K562 (cell line): Measurements from ENCODE around the gene PDE2A. TPM values are rescaled to one million over a fixed set of nuclear protein-coding genes. Genes with fewer than 3 reads are reported as not detected.

Experiments used
- ATAC-seq: fragments of 200-7000 bp; cut with Tn5 transposase; 3 replicates; pipeline ENCODE4 v1.9.1; 2020; ENCODE audit warnings: moderate library complexity
- BruUV-seq: library from RNA; stranded (reverse); fragments of 400-500 nt; replicated peaks from 2 replicates; lab custom pipeline; 2021; lab: Mats Ljungman, UMichigan
- CTCF ChIA-PET: fragments of 300-600 bp; formaldehyde crosslinking; extraction: SDS; loops from one replicate; lab custom pipeline; 2021; ENCODE audit warnings: low intra/inter-chr PET ratio; lab: Yijun Ruan, JAX
- POLR2A ChIA-PET: fragments of 300-600, 350-650 bp; sonication (Branson Sonifier 250); formaldehyde crosslinking; extraction: SDS; loops from one replicate; lab custom pipeline; 2021; ENCODE audit warnings: antibody characterized with exemption, inconsistent platforms; lab: Yijun Ruan, JAX
- DNase-seq, 4 experiments: peaks; one replicate each; pipeline versions ENCODE4 v3.0.0 to v3.0.0-alpha.2; 2011 to 2018; ENCODE audit warnings: low spot score in 3 of 4, mixed read lengths in 3 of 4; ENCODE audit errors: extremely low read depth in 1 of 4
- FAIRE-seq: peaks from 2 replicates; lab custom pipeline; 2011; peaks lifted over from hg19 to GRCh38; lab: Jason Lieb, UNC
- H2AFZ ChIP-seq: 2 replicates; pipeline ENCODE4 v1.6.0; 2011; ENCODE audit warnings: low read depth, low read length, control low read depth, inconsistent platforms
- H3K27ac ChIP-seq: fragments of 200-600 bp; 3 replicates; pipeline ENCODE4 v1.8.0; 2011; ENCODE audit warnings: low read depth, mild to moderate bottlenecking, control low read depth, inconsistent platforms, low read length, moderate library complexity, mixed read lengths; ENCODE audit errors: extremely low read depth
- H3K27me3 ChIP-seq, 2 experiments: fragments of 300-600 bp in 1 of 2; 2 replicates in 1 of 2; 3 replicates in 1 of 2; pipeline versions ENCODE4 v1.6.0 to v1.8.0; 2011; ENCODE audit warnings: inconsistent platforms in 2 of 2, low read length in 2 of 2, mild to moderate bottlenecking in 1 of 2, mixed read lengths in 1 of 2, moderate library complexity in 1 of 2; ENCODE audit not compliant: control insufficient read depth in 2 of 2, insufficient read depth in 2 of 2
- H3K36me3 ChIP-seq: fragments of 300-600 bp; 3 replicates; pipeline ENCODE4 v1.8.0; 2011; ENCODE audit warnings: mild to moderate bottlenecking, low read length, inconsistent platforms; ENCODE audit not compliant: control insufficient read depth, insufficient read depth
- H3K4me1 ChIP-seq, 2 experiments: fragments of 200-600 bp in 1 of 2; replicated peaks in 1 of 2; 2 replicates in 1 of 2; 3 replicates in 1 of 2; pipeline versions ENCODE4 v1.5.1 to v1.8.0; 2011; ENCODE audit warnings: inconsistent platforms in 2 of 2, low read length in 2 of 2, mild to moderate bottlenecking in 1 of 2, mixed read lengths in 1 of 2, moderate library complexity in 1 of 2; ENCODE audit not compliant: control insufficient read depth in 2 of 2, insufficient read depth in 2 of 2
- H3K4me2 ChIP-seq: 2 replicates; pipeline ENCODE4 v1.6.1; 2011; ENCODE audit warnings: low read length, control low read depth, inconsistent platforms, mixed read lengths; ENCODE audit not compliant: insufficient read depth
- H3K4me3 ChIP-seq: fragments of 200-600 bp; sonication (generic), shearing (Covaris generic); 2 replicates; pipeline ENCODE4 v1.5.1; 2016; ENCODE audit warnings: control low read depth, inconsistent platforms
- H3K79me2 ChIP-seq: fragments of 200-600 bp; 3 replicates; pipeline ENCODE4 v1.8.0; 2011; ENCODE audit warnings: low read length, inconsistent platforms; ENCODE audit not compliant: control insufficient read depth, insufficient read depth
- H3K9ac ChIP-seq, 2 experiments: 2 replicates each; pipeline versions ENCODE4 v1.6.0 to v1.6.1; 2011; ENCODE audit warnings: low read depth in 2 of 2, low read length in 2 of 2, control low read depth in 1 of 2, inconsistent platforms in 1 of 2, mild to moderate bottlenecking in 1 of 2, mixed read lengths in 1 of 2; ENCODE audit not compliant: insufficient read depth in 1 of 2
- H3K9me1 ChIP-seq: one replicate; pipeline ENCODE4 v1.6.0; 2011; ENCODE audit warnings: inconsistent platforms, mild to moderate bottlenecking, low read length, moderate library complexity; ENCODE audit not compliant: control insufficient read depth, insufficient read depth
- H3K9me3 ChIP-seq: replicated peaks from 2 replicates; pipeline ENCODE4 v1.5.1; 2011; ENCODE audit warnings: low read depth, low read length, inconsistent platforms; ENCODE audit not compliant: control insufficient read depth, insufficient read depth
- H4K20me1 ChIP-seq: replicated peaks from 2 replicates; pipeline ENCODE4 v1.6.1; 2011; ENCODE audit warnings: low read length, inconsistent platforms, mixed read lengths; ENCODE audit not compliant: control insufficient read depth, insufficient read depth
- ARID4B ChIP-seq: sonication (generic); formaldehyde crosslinking; IDR thresholded peaks from 2 replicates; pipeline ENCODE4 v1.8.0; 2022; ENCODE audit warnings: mild to moderate bottlenecking, missing genetic modification reagents
- BDP1 ChIP-seq: IDR thresholded peaks from 3 replicates; pipeline ENCODE4 v1.6.1; 2011; ENCODE audit not compliant: insufficient read length, insufficient read depth
- HNRNPL ChIP-seq: fragments of 200-400 bp; formaldehyde crosslinking; IDR thresholded peaks from 2 replicates; pipeline ENCODE4 v1.6.1; 2017; ENCODE audit warnings: low read depth, mild to moderate bottlenecking, low read length
- MTA1 ChIP-seq: fragments of 450-650 bp; IDR thresholded peaks from 2 replicates; pipeline ENCODE4 v1.6.1; 2017; ENCODE audit warnings: borderline replicate concordance
- NEUROD1 ChIP-seq: fragments of 150-350 bp; IDR thresholded peaks from 2 replicates; pipeline ENCODE4 v1.6.1; 2014; ENCODE audit warnings: borderline replicate concordance, low read length, low read depth; ENCODE audit not compliant: partially characterized antibody
- NKRF ChIP-seq: fragments of 450-650 bp; IDR thresholded peaks from 2 replicates; pipeline ENCODE4 v1.6.1; 2016; ENCODE audit warnings: borderline replicate concordance
- PTBP1 ChIP-seq: fragments of 200-400 bp; formaldehyde crosslinking; IDR thresholded peaks from 2 replicates; pipeline ENCODE4 v1.6.1; 2017; ENCODE audit warnings: low read depth, low read length
- ZNF436 ChIP-seq: fragments of 250-450, 450-650 bp; sonication (Bioruptor Pico); formaldehyde crosslinking; IDR thresholded peaks from 2 replicates; pipeline ENCODE4 v1.7.0; 2020; ENCODE audit warnings: mild to moderate bottlenecking
- ZNF518B ChIP-seq: fragments of 250-450 bp; sonication (Bioruptor Pico); IDR thresholded peaks from 2 replicates; pipeline ENCODE4 v1.5.0; 2021; ENCODE audit warnings: mild to moderate bottlenecking, moderate library complexity
- ZNF785 ChIP-seq: fragments of 250-450 bp; sonication (Bioruptor Pico); IDR thresholded peaks from 2 replicates; pipeline ENCODE4 v1.4.0; 2020; ENCODE audit warnings: mild to moderate bottlenecking
- WGBS: fragments of 100-300 bp; shearing (Covaris generic); methylation state at CpG from one replicate; pipeline ENCODE4 v1.1.6; 2016; ENCODE audit warnings: low coverage, mixed read lengths; ENCODE audit not compliant: insufficient coverage; ENCODE audit errors: missing lambda C conversion rate; 5-methylcytosine and 5-hydroxymethylcytosine counted together
- in situ Hi-C: fragments of 300-500 bp; cut with MboI; formaldehyde crosslinking; loops from 4 replicates; pipeline ENCODE4 v1.15.0; 2018; ENCODE audit warnings: inconsistent platforms, mixed read lengths
- intact Hi-C: fragments of 100-400 bp; cut with micrococcal nuclease; formaldehyde crosslinking; loops from 2 replicates; pipeline ENCODE4 v1.14.2; 2022
- polyA plus RNA-seq, 8 experiments: library from polyadenylated mRNA; depleted of rRNA in 4 of 8; stranded (reverse) in 5 of 8; unstranded in 3 of 8; fragments of >200 nt; fragmentation: Nextera tagmentation in 2 of 8; fragmentation: Illumina TruSeq in 1 of 8; extraction: Ambion mirVana in 2 of 8; extraction: Trizol in 1 of 8; gene quantifications; 2 replicates each; pipeline versions ENCODE4 v1.2.1 to v1.2.3, GENCODE V29; 2011 to 2014; ENCODE audit warnings: inconsistent platforms in 1 of 8, missing spikeins in 1 of 8
- total RNA-seq, 7 experiments: library from RNA; depleted of rRNA in 6 of 7; stranded (reverse); fragments of >200 nt in 6 of 7; fragmentation: Illumina TruSeq in 2 of 7; extraction: Trizol in 2 of 7; gene quantifications; 2 replicates each; pipeline versions ENCODE4 v1.2.1 to v1.2.3, GENCODE V29; 2011 to 2021; ENCODE audit warnings: low replicate concordance in 1 of 7

PDE2A gene
- total and polyA plus RNA-seq, 9 of the 15 experiments (the other 6 are each of a cell fraction or from before 2014, with no cell fraction given) = 0.07 to 15.2 (median 1.6) TPM; not detected in 1

GRCh38 chr11:72629266-72629665 lies 45.0 kb downstream of the PDE2A start (continued):
- TF ChIP-seq ZNF518B (CRISPR knock-in tag) (no peak), BDP1 (no peak)

GRCh38 chr11:72627594-72628281 lies 46.5 kb downstream of the PDE2A start:
- WGBS = 67% methylated on average over 7 of the region's 7 CpGs
- H3K9ac ChIP-seq = no peak overlapping the region
- no peak overlapping the region for H3K4me2 ChIP-seq
- BruUV-seq = no TSS peak
- H4K20me1 ChIP-seq = no peaks in the 10 kb centered on the region; the same call in 1 of the 2 replicates
- no peaks in the 10 kb centered on the region for H3K9me3 ChIP-seq
- H3K27me3 ChIP-seq = peaks cover 0 to 17% of the 10 kb centered on the region in 2 experiments; a peak in 3 of 5 replicates
- in situ Hi-C loops (no loop called here), intact Hi-C loops (no loop called here)
- H3K36me3 ChIP-seq = no peaks in the 10 kb centered on the region
- H3K9me1 ChIP-seq = no peaks in the 10 kb centered on the region
- no peak overlapping the region for H2AFZ ChIP-seq
- peaks cover 28 to 34% of the 10 kb centered on the region in 2 experiments for H3K4me1 ChIP-seq
- ATAC-seq = no peak
- H3K4me3 ChIP-seq = no peak overlapping the region
- H3K79me2 ChIP-seq = no peaks in the 10 kb centered on the region
- CTCF ChIA-PET = no interaction called here
- DNase-seq = no peak
- FAIRE-seq = no peak
- H3K27ac ChIP-seq = no peak overlapping the region
- POLR2A ChIA-PET = interaction anchor here (0.7 to 0.8 kb wide), 2 partner anchors 50 to 1850 kb away, joined by 3 to 4 read pairs; no protein-coding TSS in a partner anchor
- TF ChIP-seq HNRNPL = no peak
- no peak for TF ChIP-seq NKRF
- no peak for TF ChIP-seq ARID4B
- no peak for TF ChIP-seq ZNF436 (CRISPR knock-in tag)
- TF ChIP-seq NEUROD1 = no peak
- TF ChIP-seq ZNF785 (CRISPR knock-in tag) = no peak
- no peak for TF ChIP-seq MTA1
- no peak for TF ChIP-seq PTBP1
